Calu3 (cell line): Measurements from ENCODE around the gene GPR4. TPM values are rescaled to one million over a fixed set of nuclear protein-coding genes. Genes with fewer than 3 reads are reported as not detected.

Experiments used
- BruUV-seq: library from RNA; stranded (reverse); fragments of 400-500 nt; replicated peaks from 2 replicates; lab custom pipeline; 2021; lab: Mats Ljungman, UMichigan
- CTCF ChIA-PET: fragments of 300-600 bp; sonication (Branson Sonifier 250); formaldehyde crosslinking; loops from one replicate; lab custom pipeline; 2022; ENCODE audit warnings: antibody characterized with exemption; lab: Charles Lee
- DNase-seq: peaks from one replicate; pipeline ENCODE4 v3.0.0; 2022
- H3K27ac Mint-ChIP-seq: one replicate; pipeline ENCODE4 v1.8.0; 2022; ENCODE audit warnings: mixed read lengths; ENCODE audit not compliant: unreplicated experiment
- H3K27me3 Mint-ChIP-seq: one replicate; pipeline ENCODE4 v1.8.0; 2022; ENCODE audit warnings: mixed read lengths; ENCODE audit not compliant: unreplicated experiment
- H3K36me3 Mint-ChIP-seq: one replicate; pipeline ENCODE4 v1.8.0; 2022; ENCODE audit warnings: mild to moderate bottlenecking, moderate library complexity, mixed read lengths; ENCODE audit not compliant: insufficient read depth, unreplicated experiment
- H3K4me1 Mint-ChIP-seq: one replicate; pipeline ENCODE4 v1.8.0; 2022; ENCODE audit warnings: mild to moderate bottlenecking, low read depth, mixed read lengths; ENCODE audit not compliant: unreplicated experiment
- H3K4me3 Mint-ChIP-seq: one replicate; pipeline ENCODE4 v1.8.0; 2022; ENCODE audit warnings: mild to moderate bottlenecking, low read depth, moderate library complexity, mixed read lengths; ENCODE audit not compliant: unreplicated experiment
- H3K9me3 Mint-ChIP-seq: one replicate; pipeline ENCODE4 v1.8.0; 2022; ENCODE audit warnings: low read depth, mixed read lengths; ENCODE audit not compliant: unreplicated experiment
- CTCF ChIP-seq: fragments of 200-600 bp; IDR thresholded peaks from one replicate; pipeline ENCODE4 v1.8.0; 2022; ENCODE audit warnings: antibody characterized with exemption; ENCODE audit not compliant: unreplicated experiment
- intact Hi-C: fragments of 100-400 bp; cut with micrococcal nuclease; formaldehyde crosslinking; loops from one replicate; pipeline ENCODE4 v1.10.0; 2022; ENCODE audit not compliant: unreplicated experiment
- total RNA-seq: library from RNA; stranded (reverse); gene quantifications from 2 replicates; pipeline ENCODE4 v1.2.3, GENCODE V29; 2022

The GPR4 gene
- total RNA-seq, 1 experiment from 2014 or later, result not detected

DNA sequence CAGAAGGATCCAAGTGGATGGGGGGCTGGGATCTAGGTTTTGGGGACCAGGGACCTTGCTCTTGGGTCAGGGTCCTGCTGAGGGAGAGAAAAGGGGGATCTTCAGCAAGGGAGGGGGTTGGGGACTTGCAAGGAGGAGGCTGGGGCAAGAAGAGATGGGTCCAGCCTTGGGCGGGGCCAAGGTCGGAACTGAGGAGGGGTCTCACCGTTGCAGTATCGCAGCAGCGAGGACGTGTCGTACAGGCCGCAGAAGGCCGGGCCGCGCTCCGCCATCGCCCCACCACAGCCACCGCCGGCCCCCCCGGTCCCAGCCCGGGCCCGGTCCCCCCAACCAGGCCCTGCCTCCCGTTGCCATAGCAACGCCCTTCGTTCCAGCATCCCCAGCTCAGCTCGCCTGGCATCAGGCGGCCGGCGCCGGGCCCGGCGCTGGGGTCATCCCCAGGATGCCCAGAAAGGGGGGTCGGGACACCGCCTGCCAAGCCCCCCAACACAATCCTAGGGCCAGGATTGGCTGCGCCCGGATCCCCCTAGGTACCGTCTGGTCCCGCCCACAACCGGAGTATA is 43.1 kb upstream of the GPR4 start:
- Mint-ChIP-seq H3K4me1 (peaks cover 45% of the 10 kb centered on the region), H3K27me3 (peaks cover 15% of the 10 kb centered on the region)

GRCh38 chr19:45643927-45644771 is 42.1 kb upstream of the GPR4 start:
- H3K27me3 Mint-ChIP-seq, result peaks cover 15% of the 10 kb centered on the region
- no peak for DNase-seq
- intact Hi-C loops, result loop anchor here (2.0 to 5.0 kb wide), 5 partner anchors 29 to 151 kb away; partner anchors contain the start of gene VASP
- no TSS peak for BruUV-seq
- H3K4me3 Mint-ChIP-seq, result peak overlapping the region; percentile 63
- H3K9me3 Mint-ChIP-seq, result peaks cover 7% of the 10 kb centered on the region
- peaks cover 45% of the 10 kb centered on the region for H3K4me1 Mint-ChIP-seq
- peak overlapping the region; percentile 47 for H3K27ac Mint-ChIP-seq
- no peak for TF ChIP-seq CTCF
- H3K36me3 Mint-ChIP-seq, result peaks cover 56% of the 10 kb centered on the region
- CTCF ChIA-PET, result interaction anchor here (0.7 to 3.8 kb wide), 4 partner anchors 33 to 1852 kb away, joined by 4 to 35 read pairs (median 6); partner anchors contain the start of gene DMWD

More for the DNA sequence above, 43.1 kb upstream of the GPR4 start:
- peaks cover 48% of the 10 kb centered on the region for H3K36me3 Mint-ChIP-seq
- H3K9me3 Mint-ChIP-seq, result peaks cover 7% of the 10 kb centered on the region
- peak overlapping the region; percentile 70 for H3K27ac Mint-ChIP-seq
- BruUV-seq, result no TSS peak
- DNase-seq, result no peak
- H3K4me3 Mint-ChIP-seq, result peak overlapping the region; percentile 73
- intact Hi-C loops, result no loop called here
- TF ChIP-seq CTCF, result no peak
- CTCF ChIA-PET, result interaction anchor here (0.6 to 1.3 kb wide), 10 partner anchors 14 to 1352 kb away, joined by 3 to 9 read pairs (median 4); partner anchors contain the start of gene QPCTL

DNA sequence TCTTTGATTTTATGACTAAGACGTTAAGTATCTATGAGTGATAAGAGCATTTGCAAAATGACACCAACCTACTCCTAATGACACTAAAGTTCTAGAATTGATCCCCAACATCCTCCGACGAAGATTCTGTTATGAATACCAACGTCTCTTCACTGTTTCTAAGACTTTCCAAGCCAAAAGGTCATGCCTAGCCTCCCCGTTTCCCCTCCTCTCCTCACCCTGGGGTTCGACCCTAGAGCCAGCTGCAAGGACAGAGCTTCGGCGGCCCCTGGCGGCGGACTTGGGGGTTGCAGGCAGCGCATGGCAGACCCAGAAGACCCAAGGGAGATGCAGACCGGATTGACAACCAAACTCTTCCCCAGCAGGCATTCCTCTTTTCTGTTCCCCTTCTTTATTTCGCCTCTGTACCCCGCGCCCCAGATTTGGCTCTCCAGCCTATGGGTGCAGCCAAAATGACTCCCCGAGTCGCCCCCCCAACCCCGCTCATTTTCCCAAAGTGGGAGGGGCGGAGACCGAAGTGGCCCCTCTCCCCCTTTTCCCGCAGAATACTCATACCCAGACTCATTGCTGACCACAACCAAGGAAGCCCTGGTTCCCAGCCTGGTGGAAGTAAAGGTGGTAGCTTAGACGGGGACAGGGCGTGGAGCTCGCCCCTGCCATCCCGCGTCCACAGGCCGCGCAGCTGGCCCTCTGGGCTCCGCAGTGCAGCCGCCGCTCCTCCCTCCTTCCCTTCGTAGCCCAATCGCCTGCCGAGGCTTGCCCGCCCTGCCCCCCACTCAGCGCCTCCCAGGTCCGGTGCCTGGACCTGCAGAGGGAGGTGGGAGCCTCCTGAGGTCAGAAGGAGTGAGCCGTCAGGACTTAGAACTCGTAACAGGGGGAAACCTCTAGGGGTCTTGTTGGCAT is 41.3 kb upstream of the GPR4 start:
- peaks cover 50% of the 10 kb centered on the region for H3K4me1 Mint-ChIP-seq
- peaks cover 15% of the 10 kb centered on the region for H3K27me3 Mint-ChIP-seq
- CTCF ChIA-PET, result interaction anchor here (0.7 to 3.8 kb wide), 16 partner anchors 17 to 1853 kb away, joined by 3 to 39 read pairs (median 5); partner anchors contain the start of genes DMWD, PPP1R37 and VASP
- H3K4me3 Mint-ChIP-seq, result peak overlapping the region; percentile 63
- DNase-seq, result peak; percentile 94
- peaks cover 7% of the 10 kb centered on the region for H3K9me3 Mint-ChIP-seq
- peak overlapping the region; percentile 89 for H3K27ac Mint-ChIP-seq
- intact Hi-C loops, result loop anchor here (2.0 to 5.0 kb wide), 5 partner anchors 28 to 150 kb away; partner anchors contain the start of gene VASP
- no TSS peak for BruUV-seq
- H3K36me3 Mint-ChIP-seq, result peaks cover 65% of the 10 kb centered on the region
- TF ChIP-seq CTCF, result peak; percentile 99
